Panc1 (cell line): Measurements from ENCODE around the gene CTLA4.

Experiments
- POLR2AphosphoS5 ChIP-seq: IDR thresholded peaks from 2 replicates; pipeline ENCODE4 v1.6.1; 2012; ENCODE audit warnings: mild to moderate bottlenecking, low read depth, low read length, moderate library complexity
- SIN3A ChIP-seq: IDR thresholded peaks from 2 replicates; pipeline ENCODE4 v1.6.1; 2012; ENCODE audit warnings: low read depth, mild to moderate bottlenecking, low read length, moderate library complexity, borderline replicate concordance; ENCODE audit not compliant: insufficient read depth
- TCF7L2 ChIP-seq: IDR thresholded peaks from 2 replicates; pipeline ENCODE4 v1.6.1; 2011; ENCODE audit warnings: mild to moderate bottlenecking, low read depth, low read length, inconsistent platforms
- TF ChIP-seq, protein P1 (sequence below): fragments of 450-650 bp; IDR thresholded peaks from 2 replicates; pipeline ENCODE4 v1.5.1; 2017; ENCODE audit warnings: mild to moderate bottlenecking

DNA sequence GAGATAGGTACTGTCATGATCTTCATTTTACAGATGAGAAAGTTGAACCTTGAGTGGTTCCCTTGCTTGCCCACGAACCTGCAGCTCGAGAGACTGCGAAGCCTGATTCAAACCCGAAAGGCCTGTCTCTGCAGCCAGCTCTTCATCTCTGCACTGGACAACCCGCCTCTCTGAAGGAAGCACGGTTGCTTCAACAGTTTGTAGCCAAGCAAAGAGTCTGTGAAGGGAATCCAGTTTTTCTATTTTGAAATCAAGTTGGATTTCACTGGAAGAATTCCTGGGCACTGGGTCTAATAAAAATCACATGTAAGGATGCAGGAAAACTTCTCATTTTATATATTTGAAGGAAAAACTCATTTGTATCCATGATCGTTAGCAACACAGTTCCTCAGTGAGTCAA lies 47.7 kb downstream of the CTLA4 start:
- TF ChIP-seq, protein P1, sequence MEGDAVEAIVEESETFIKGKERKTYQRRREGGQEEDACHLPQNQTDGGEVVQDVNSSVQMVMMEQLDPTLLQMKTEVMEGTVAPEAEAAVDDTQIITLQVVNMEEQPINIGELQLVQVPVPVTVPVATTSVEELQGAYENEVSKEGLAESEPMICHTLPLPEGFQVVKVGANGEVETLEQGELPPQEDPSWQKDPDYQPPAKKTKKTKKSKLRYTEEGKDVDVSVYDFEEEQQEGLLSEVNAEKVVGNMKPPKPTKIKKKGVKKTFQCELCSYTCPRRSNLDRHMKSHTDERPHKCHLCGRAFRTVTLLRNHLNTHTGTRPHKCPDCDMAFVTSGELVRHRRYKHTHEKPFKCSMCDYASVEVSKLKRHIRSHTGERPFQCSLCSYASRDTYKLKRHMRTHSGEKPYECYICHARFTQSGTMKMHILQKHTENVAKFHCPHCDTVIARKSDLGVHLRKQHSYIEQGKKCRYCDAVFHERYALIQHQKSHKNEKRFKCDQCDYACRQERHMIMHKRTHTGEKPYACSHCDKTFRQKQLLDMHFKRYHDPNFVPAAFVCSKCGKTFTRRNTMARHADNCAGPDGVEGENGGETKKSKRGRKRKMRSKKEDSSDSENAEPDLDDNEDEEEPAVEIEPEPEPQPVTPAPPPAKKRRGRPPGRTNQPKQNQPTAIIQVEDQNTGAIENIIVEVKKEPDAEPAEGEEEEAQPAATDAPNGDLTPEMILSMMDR, result no peak
- TF ChIP-seq SIN3A, result no peak
- TF ChIP-seq POLR2AphosphoS5, result no peak
- no peak for TF ChIP-seq TCF7L2
